ENCODE measurements around the gene PIK3CG.

DNA sequence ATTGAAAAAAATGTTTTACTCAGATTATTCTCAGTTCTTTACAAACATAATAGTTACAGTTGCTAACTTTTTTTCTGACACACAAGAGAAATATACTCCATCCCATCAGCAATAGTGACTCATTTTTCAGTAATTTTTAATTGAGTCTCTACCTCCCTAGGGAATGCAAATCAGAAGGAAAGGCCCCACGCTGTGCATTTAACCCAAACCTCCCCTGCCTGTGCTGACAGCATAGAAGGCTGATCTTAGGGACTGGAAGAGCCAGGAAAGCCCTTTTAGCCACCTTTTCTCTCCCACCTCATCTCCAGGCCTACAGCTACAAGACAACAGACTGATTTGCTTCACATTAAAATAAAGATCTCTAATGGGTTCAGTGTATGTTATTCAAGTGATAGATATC lies 24.7 kb upstream of the PIK3CG start:
- TF ChIP-seq, protein P1, sequence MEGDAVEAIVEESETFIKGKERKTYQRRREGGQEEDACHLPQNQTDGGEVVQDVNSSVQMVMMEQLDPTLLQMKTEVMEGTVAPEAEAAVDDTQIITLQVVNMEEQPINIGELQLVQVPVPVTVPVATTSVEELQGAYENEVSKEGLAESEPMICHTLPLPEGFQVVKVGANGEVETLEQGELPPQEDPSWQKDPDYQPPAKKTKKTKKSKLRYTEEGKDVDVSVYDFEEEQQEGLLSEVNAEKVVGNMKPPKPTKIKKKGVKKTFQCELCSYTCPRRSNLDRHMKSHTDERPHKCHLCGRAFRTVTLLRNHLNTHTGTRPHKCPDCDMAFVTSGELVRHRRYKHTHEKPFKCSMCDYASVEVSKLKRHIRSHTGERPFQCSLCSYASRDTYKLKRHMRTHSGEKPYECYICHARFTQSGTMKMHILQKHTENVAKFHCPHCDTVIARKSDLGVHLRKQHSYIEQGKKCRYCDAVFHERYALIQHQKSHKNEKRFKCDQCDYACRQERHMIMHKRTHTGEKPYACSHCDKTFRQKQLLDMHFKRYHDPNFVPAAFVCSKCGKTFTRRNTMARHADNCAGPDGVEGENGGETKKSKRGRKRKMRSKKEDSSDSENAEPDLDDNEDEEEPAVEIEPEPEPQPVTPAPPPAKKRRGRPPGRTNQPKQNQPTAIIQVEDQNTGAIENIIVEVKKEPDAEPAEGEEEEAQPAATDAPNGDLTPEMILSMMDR (IDR thresholded peaks at IDR 0.05; ENCODE audit: low read depth, low read length), result no peak
- TF ChIP-seq MYC (IDR thresholded peaks at IDR 0.05; ENCODE audit: low read depth, low read length), result no peak
- TF ChIP-seq, protein P2, sequence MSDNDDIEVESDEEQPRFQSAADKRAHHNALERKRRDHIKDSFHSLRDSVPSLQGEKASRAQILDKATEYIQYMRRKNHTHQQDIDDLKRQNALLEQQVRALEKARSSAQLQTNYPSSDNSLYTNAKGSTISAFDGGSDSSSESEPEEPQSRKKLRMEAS (IDR thresholded peaks at IDR 0.05; ENCODE audit: low read depth, low read length), result no peak
- no peak for TF ChIP-seq POLR2A (IDR thresholded peaks at IDR 0.05; ENCODE audit: extremely low read depth, insufficient read length)
